Liver (tissue), 9 donors: ENCODE data around the gene SLC17A4. TPM values are rescaled to one million over a fixed set of nuclear protein-coding genes. Genes with fewer than 3 reads are reported as not detected.

ENCODE experiments used
- DNase-seq: peaks from one replicate; pipeline ENCODE4 v3.0.0-alpha.2; 2017; ENCODE audit warnings: low spot score
- H3K27ac ChIP-seq, 2 donors: one replicate each; pipeline ENCODE4 v1.7.0; 2013; ENCODE audit warnings: inconsistent platforms in 2 of 2, low read length in 2 of 2, control low read depth in 1 of 2, low read depth in 1 of 2, mild to moderate bottlenecking in 1 of 2
- H3K27me3 ChIP-seq, 4 donors: one replicate each; pipeline versions ENCODE4 v1.6.1 to v1.7.0; 2013; ENCODE audit warnings: low read length in 3 of 4, inconsistent platforms in 1 of 4, mild to moderate bottlenecking in 1 of 4, moderate library complexity in 1 of 4; ENCODE audit not compliant: control insufficient read depth in 4 of 4, insufficient read depth in 4 of 4
- H3K36me3 ChIP-seq, 4 donors: one replicate each; pipeline versions ENCODE4 v1.6.1 to v1.7.0; 2013; ENCODE audit warnings: low read length in 3 of 4, mild to moderate bottlenecking in 3 of 4, low read depth in 1 of 4, moderate library complexity in 1 of 4; ENCODE audit not compliant: control insufficient read depth in 4 of 4, insufficient read depth in 3 of 4
- H3K4me1 ChIP-seq, 4 donors: one replicate each; pipeline versions ENCODE4 v1.6.1 to v1.7.0; 2013; ENCODE audit warnings: low read length in 3 of 4, mild to moderate bottlenecking in 3 of 4, moderate library complexity in 1 of 4; ENCODE audit not compliant: control insufficient read depth in 4 of 4, insufficient read depth in 4 of 4
- H3K4me3 ChIP-seq, 3 donors: one replicate each; pipeline versions ENCODE4 v1.6.1 to v1.7.0; 2013; ENCODE audit warnings: low read length in 3 of 3, control low read depth in 1 of 3, low read depth in 1 of 3, mild to moderate bottlenecking in 1 of 3
- H3K9ac ChIP-seq, 2 donors: one replicate each; pipeline ENCODE4 v1.7.0; 2013; ENCODE audit warnings: low read length in 2 of 2, mild to moderate bottlenecking in 2 of 2, moderate library complexity in 2 of 2, control low read depth in 1 of 2, low read depth in 1 of 2
- H3K9me3 ChIP-seq, 4 donors: one replicate each; pipeline versions ENCODE4 v1.6.1 to v1.7.0; 2013; ENCODE audit warnings: low read length in 3 of 4; ENCODE audit not compliant: control insufficient read depth in 4 of 4
- NR2F2 ChIP-seq: IDR thresholded peaks from 2 replicates; pipeline ENCODE4 v1.6.1; 2016; ENCODE audit warnings: antibody characterized with exemption
- RAD21 ChIP-seq, 2 donors: IDR thresholded peaks; 2 replicates each; pipeline ENCODE4 v1.6.1; 2016; ENCODE audit warnings: antibody characterized with exemption in 2 of 2, mild to moderate bottlenecking in 2 of 2
- SP1 ChIP-seq: IDR thresholded peaks from 2 replicates; pipeline ENCODE4 v1.6.1; 2018; ENCODE audit warnings: antibody characterized with exemption, mild to moderate bottlenecking
- TAF1 ChIP-seq: conservative IDR thresholded peaks from 2 replicates; pipeline ENCODE4 v1.6.1; 2016; ENCODE audit warnings: antibody characterized with exemption, mild to moderate bottlenecking
- YY1 ChIP-seq: IDR thresholded peaks from 2 replicates; pipeline ENCODE4 v1.6.1; 2016; ENCODE audit warnings: antibody characterized with exemption, mild to moderate bottlenecking
- WGBS: extraction: QIAGEN DNeasy Blood & Tissue Kit; methylation state at CpG from one replicate; pipeline ENCODE4 v1.1.7; 2013; 5-methylcytosine and 5-hydroxymethylcytosine counted together
- polyA plus RNA-seq, 2 donors: library from polyadenylated mRNA; stranded (reverse) in 1 of 2; unstranded in 1 of 2; fragments of 200-250 nt in 1 of 2; fragments of >200 nt in 1 of 2; fragmentation: Nextera tagmentation in 1 of 2; extraction: Ambion mirVana in 1 of 2; gene quantifications; one replicate each; pipeline versions ENCODE4 v1.2.1 to v1.2.3, GENCODE V29; 2013 to 2015
- total RNA-seq, 2 donors: library from RNA; depleted of rRNA; stranded (reverse); fragments of >200 nt; gene quantifications; one replicate each; pipeline ENCODE4 v1.2.3, GENCODE V29; 2014
- TF ChIP-seq, protein P1 (sequence below): IDR thresholded peaks from 2 replicates; pipeline ENCODE4 v1.6.1; 2016; ENCODE audit warnings: antibody characterized with exemption
- TF ChIP-seq, protein P2 (sequence below): IDR thresholded peaks from 2 replicates; pipeline ENCODE4 v1.6.1; 2016; ENCODE audit warnings: antibody characterized with exemption, mild to moderate bottlenecking
- TF ChIP-seq, protein P3 (sequence below): IDR thresholded peaks from 2 replicates; pipeline ENCODE4 v1.6.1; 2016; ENCODE audit warnings: antibody characterized with exemption
- donor health status: healthy.
- donor health status: healthy.
- donor health status: healthy.
- donor health status: healthy.
- donor health status: healthy.

SLC17A4 gene
- total and polyA plus RNA-seq, 4 donors, result 4.4 to 27.3 (median 8.4) TPM

DNA sequence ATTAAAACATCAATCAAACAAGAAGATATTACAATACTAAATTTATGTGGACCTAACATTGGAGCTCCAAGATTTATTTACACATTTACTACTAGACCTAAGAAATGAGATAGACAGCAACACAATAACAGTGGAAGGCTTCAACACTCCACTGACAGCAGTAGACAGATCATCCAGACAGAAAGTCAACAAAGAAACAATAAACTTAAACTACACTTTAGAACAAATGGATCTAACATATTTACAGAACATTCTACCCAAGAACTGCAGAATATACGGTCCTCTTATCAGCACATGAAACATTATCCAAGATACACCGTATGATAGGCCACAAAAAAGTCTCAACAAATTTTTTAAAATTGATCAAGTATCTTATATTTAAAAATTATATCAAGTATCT, 50.3 kb downstream of the SLC17A4 start:
- no peak for DNase-seq
- WGBS, result 61% methylated on average over 2 of the region's 2 CpGs
- peaks cover 0 to 5% (median 1%) of the 10 kb centered on the region in 4 donors for H3K36me3 ChIP-seq

DNA sequence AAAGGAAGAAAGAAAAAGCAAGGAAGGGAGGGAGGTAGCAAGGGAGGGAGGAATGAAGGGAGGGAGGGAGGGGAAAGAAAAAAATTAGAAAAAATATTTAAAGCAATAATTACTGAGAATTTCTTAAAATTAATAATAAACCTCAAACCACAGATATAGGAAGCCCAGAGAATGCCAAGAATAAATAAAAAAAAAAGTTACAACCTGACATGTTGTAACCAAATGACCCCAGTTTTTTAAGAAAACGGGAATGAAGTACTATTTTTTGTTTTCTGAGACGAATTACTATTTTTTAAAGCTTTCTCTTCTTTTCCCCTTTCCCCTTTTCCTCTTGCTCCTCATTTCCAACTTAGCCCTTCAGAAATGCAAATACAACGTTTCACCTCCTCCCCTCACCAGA, 60.7 kb downstream of the SLC17A4 start:
- H3K36me3 ChIP-seq, result peaks cover 2 to 25% (median 11%) of the 10 kb centered on the region in 4 donors
- H3K27ac ChIP-seq, result no peak overlapping the region
- no peak overlapping the region for H3K4me3 ChIP-seq
- TF ChIP-seq YY1 (no peak), NR2F2 (no peak)
- TF ChIP-seq, protein P1, sequence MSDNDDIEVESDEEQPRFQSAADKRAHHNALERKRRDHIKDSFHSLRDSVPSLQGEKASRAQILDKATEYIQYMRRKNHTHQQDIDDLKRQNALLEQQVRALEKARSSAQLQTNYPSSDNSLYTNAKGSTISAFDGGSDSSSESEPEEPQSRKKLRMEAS, result no peak
- TF ChIP-seq, protein P2, sequence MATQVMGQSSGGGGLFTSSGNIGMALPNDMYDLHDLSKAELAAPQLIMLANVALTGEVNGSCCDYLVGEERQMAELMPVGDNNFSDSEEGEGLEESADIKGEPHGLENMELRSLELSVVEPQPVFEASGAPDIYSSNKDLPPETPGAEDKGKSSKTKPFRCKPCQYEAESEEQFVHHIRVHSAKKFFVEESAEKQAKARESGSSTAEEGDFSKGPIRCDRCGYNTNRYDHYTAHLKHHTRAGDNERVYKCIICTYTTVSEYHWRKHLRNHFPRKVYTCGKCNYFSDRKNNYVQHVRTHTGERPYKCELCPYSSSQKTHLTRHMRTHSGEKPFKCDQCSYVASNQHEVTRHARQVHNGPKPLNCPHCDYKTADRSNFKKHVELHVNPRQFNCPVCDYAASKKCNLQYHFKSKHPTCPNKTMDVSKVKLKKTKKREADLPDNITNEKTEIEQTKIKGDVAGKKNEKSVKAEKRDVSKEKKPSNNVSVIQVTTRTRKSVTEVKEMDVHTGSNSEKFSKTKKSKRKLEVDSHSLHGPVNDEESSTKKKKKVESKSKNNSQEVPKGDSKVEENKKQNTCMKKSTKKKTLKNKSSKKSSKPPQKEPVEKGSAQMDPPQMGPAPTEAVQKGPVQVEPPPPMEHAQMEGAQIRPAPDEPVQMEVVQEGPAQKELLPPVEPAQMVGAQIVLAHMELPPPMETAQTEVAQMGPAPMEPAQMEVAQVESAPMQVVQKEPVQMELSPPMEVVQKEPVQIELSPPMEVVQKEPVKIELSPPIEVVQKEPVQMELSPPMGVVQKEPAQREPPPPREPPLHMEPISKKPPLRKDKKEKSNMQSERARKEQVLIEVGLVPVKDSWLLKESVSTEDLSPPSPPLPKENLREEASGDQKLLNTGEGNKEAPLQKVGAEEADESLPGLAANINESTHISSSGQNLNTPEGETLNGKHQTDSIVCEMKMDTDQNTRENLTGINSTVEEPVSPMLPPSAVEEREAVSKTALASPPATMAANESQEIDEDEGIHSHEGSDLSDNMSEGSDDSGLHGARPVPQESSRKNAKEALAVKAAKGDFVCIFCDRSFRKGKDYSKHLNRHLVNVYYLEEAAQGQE, result no peak
- no peaks in the 10 kb centered on the region for H3K27me3 ChIP-seq
- 80% methylated on average over 3 of the region's 3 CpGs for WGBS
- no peak for DNase-seq
- no peak overlapping the region for H3K9ac ChIP-seq
- H3K4me1 ChIP-seq, result no peaks in the 10 kb centered on the region
- H3K9me3 ChIP-seq, result no peaks in the 10 kb centered on the region

More for the DNA sequence above, 50.3 kb downstream of the SLC17A4 start:
- no peaks in the 10 kb centered on the region for H3K9me3 ChIP-seq
- no peak overlapping the region for H3K9ac ChIP-seq
- H3K27ac ChIP-seq, result no peak overlapping the region
- no peaks in the 10 kb centered on the region for H3K4me1 ChIP-seq
- TF ChIP-seq SP1 (no peak), NR2F2 (no peak), RAD21 (IDR thresholded peaks at IDR 0.05) (no peak), TAF1 (no peak)
- TF ChIP-seq, protein P3, sequence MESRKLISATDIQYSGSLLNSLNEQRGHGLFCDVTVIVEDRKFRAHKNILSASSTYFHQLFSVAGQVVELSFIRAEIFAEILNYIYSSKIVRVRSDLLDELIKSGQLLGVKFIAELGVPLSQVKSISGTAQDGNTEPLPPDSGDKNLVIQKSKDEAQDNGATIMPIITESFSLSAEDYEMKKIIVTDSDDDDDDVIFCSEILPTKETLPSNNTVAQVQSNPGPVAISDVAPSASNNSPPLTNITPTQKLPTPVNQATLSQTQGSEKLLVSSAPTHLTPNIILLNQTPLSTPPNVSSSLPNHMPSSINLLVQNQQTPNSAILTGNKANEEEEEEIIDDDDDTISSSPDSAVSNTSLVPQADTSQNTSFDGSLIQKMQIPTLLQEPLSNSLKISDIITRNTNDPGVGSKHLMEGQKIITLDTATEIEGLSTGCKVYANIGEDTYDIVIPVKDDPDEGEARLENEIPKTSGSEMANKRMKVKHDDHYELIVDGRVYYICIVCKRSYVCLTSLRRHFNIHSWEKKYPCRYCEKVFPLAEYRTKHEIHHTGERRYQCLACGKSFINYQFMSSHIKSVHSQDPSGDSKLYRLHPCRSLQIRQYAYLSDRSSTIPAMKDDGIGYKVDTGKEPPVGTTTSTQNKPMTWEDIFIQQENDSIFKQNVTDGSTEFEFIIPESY, result no peak
- TF ChIP-seq, protein P1, result no peak
- TF ChIP-seq, protein P2, result no peak
- H3K4me3 ChIP-seq, result no peak overlapping the region
- no peaks in the 10 kb centered on the region for H3K27me3 ChIP-seq
